Measurements from ENCODE around the gene CACNG1. TPM values are rescaled to one million over a fixed set of nuclear protein-coding genes. Genes with fewer than 3 reads are reported as not detected.
"Not testable (repeated sequence)": the region's sequence is repeated elsewhere in the genome, so short reads cannot be mapped to it uniquely, and the experiment has no call there.

The CACNG1 gene
- polyA plus RNA-seq, 2 donors: not detected

- H3K4me1 ChIP-seq (ENCODE audit: control insufficient read depth in 2 of 2, insufficient read depth in 2 of 2, low read length in 1 of 2); H3K27me3 ChIP-seq (ENCODE audit: control insufficient read depth in 1 of 2, insufficient read depth in 2 of 2, low read length in 2 of 2); H3K27ac ChIP-seq (ENCODE audit: low read depth in 2 of 2, low read length in 1 of 2); H3K9me3 ChIP-seq (ENCODE audit: control insufficient read depth in 2 of 2, insufficient read depth in 1 of 2, low read depth in 1 of 2, low read length in 1 of 2); H3K4me3 ChIP-seq (ENCODE audit: low read depth in 1 of 2, low read length in 2 of 2): not testable (repeated sequence)
- WGBS, 2 donors: 94 to 98% methylated on average over 7 of the region's 7 CpGs
- peaks cover 6 to 14% of the 10 kb centered on the region in 2 donors for H3K36me3 ChIP-seq (ENCODE audit: control insufficient read depth in 2 of 2, insufficient read depth in 2 of 2, low read length in 1 of 2)
Observed at GRCh38 chr17:67104641-67105040, 60.3 kb downstream of the CACNG1 start.

- Histone ChIP-seq H3K4me3 (ENCODE audit: low read depth in 1 of 2, low read length in 2 of 2) (no peak overlapping the region), H3K4me1 (ENCODE audit: control insufficient read depth in 2 of 2, insufficient read depth in 2 of 2, low read length in 1 of 2) (no peaks in the 10 kb centered on the region), H3K36me3 (ENCODE audit: control insufficient read depth in 2 of 2, insufficient read depth in 2 of 2, low read length in 1 of 2) (peaks cover 6 to 14% of the 10 kb centered on the region in 2 donors), H3K9me3 (ENCODE audit: control insufficient read depth in 2 of 2, insufficient read depth in 1 of 2, low read depth in 1 of 2, low read length in 1 of 2) (no peaks in the 10 kb centered on the region), H3K27ac (ENCODE audit: low read depth in 2 of 2, low read length in 1 of 2) (no peak overlapping the region), H3K27me3 (ENCODE audit: control insufficient read depth in 1 of 2, insufficient read depth in 2 of 2, low read length in 2 of 2) (no peaks in the 10 kb centered on the region)
Observed at GRCh38 chr17:67105213-67105612, 60.9 kb downstream of the CACNG1 start.

Other genes with a start within 250 kb of the CACNG1 start
- not detected for gene CACNG5, start 209.4 kb upstream of the CACNG1 start, polyA plus RNA-seq
- under 1 TPM; 0.18 to 0.29 TPM for gene CACNG4, start 79.8 kb upstream of the CACNG1 start, polyA plus RNA-seq
- gene HELZ, start 200.6 kb downstream of the CACNG1 start, polyA plus RNA-seq: 1 to 10 TPM; 2.1 to 3.9 TPM

Data from esophagus (tissue), 2 donors.